ENCODE measurements around the gene GALNT2.

Gene GALNT2

DNA sequence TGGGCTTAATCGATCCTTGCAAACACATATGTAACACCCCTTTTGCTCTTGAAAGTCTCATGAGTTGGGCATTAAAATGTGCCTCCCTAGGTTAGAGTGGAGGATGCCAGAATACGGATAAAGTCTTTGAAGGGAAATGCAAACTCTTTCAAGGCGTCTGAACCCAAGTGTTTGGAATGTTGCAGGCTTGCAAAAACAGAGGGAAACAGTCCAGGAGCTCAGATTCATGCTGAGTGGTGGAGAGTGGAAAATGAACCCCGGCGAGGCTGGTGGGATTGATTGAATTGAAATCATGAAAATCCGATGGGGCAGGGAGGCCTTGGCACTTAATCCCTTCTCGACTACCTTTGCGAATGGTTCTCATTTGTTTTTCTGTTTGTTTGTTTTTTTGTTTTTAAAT is 183.6 kb downstream of the GALNT2 start:
- no peak for TF ChIP-seq ZFP30 (CRISPR knock-in tag; IDR thresholded peaks at IDR 0.05)
- no peak for TF ChIP-seq CSDC2 (CRISPR knock-in tag; IDR thresholded peaks at IDR 0.05)
- no peak for TF ChIP-seq SNAI2 (CRISPR knock-in tag; IDR thresholded peaks at IDR 0.05)
- TF ChIP-seq, protein P1, sequence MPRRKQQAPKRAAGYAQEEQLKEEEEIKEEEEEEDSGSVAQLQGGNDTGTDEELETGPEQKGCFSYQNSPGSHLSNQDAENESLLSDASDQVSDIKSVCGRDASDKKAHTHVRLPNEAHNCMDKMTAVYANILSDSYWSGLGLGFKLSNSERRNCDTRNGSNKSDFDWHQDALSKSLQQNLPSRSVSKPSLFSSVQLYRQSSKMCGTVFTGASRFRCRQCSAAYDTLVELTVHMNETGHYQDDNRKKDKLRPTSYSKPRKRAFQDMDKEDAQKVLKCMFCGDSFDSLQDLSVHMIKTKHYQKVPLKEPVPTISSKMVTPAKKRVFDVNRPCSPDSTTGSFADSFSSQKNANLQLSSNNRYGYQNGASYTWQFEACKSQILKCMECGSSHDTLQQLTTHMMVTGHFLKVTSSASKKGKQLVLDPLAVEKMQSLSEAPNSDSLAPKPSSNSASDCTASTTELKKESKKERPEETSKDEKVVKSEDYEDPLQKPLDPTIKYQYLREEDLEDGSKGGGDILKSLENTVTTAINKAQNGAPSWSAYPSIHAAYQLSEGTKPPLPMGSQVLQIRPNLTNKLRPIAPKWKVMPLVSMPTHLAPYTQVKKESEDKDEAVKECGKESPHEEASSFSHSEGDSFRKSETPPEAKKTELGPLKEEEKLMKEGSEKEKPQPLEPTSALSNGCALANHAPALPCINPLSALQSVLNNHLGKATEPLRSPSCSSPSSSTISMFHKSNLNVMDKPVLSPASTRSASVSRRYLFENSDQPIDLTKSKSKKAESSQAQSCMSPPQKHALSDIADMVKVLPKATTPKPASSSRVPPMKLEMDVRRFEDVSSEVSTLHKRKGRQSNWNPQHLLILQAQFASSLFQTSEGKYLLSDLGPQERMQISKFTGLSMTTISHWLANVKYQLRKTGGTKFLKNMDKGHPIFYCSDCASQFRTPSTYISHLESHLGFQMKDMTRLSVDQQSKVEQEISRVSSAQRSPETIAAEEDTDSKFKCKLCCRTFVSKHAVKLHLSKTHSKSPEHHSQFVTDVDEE (CRISPR knock-in tag; IDR thresholded peaks at IDR 0.05), result no peak
- no peak for TF ChIP-seq ZC3H10 (CRISPR knock-in tag; IDR thresholded peaks at IDR 0.05)
- TF ChIP-seq ZNF8 (CRISPR knock-in tag; IDR thresholded peaks at IDR 0.05), result no peak
- TF ChIP-seq ZNF70 (CRISPR knock-in tag; IDR thresholded peaks at IDR 0.05), result no peak
- ATAC-seq, result no peak

GRCh38 chr1:230251644-230252191 is 184.7 kb downstream of the GALNT2 start:
- ATAC-seq, result no peak

DNA sequence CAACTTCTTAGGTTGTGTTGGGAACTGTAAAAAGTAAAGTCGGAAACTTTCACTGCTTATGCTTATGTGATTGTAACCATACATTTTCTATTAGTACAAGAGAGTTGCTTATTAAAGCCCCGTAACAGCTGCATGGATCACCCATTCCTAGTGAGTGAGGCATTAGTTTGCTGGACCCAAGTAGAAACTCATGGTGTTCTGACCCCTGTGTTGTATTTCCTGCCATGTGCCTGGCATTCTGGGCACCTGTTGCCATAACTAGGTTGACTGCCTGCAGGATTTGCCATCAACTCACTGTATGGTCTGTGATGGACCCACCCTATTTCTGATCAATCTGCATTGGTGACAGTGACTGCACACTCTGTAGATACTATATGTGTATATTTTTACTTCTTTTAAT is 186.1 kb downstream of the GALNT2 start:
- ATAC-seq, result no peak
- TF ChIP-seq TCF4 (CRISPR knock-in tag; IDR thresholded peaks at IDR 0.05; ENCODE audit: borderline replicate concordance) (no peak), OSR1 (CRISPR knock-in tag; IDR thresholded peaks at IDR 0.05) (no peak), PPARA (CRISPR knock-in tag; IDR thresholded peaks at IDR 0.05; ENCODE audit: borderline replicate concordance) (no peak), GLIS3 (CRISPR knock-in tag; IDR thresholded peaks at IDR 0.05) (no peak), ESRRG (CRISPR knock-in tag; IDR thresholded peaks at IDR 0.05) (no peak), ZC3H10 (CRISPR knock-in tag; IDR thresholded peaks at IDR 0.05) (no peak), CREB5 (CRISPR knock-in tag; IDR thresholded peaks at IDR 0.05; ENCODE audit: low read depth) (no peak), ZFP30 (CRISPR knock-in tag; IDR thresholded peaks at IDR 0.05) (no peak), CSDC2 (CRISPR knock-in tag; IDR thresholded peaks at IDR 0.05) (no peak), SNAI2 (CRISPR knock-in tag; IDR thresholded peaks at IDR 0.05) (no peak), BACH2 (CRISPR knock-in tag; IDR thresholded peaks at IDR 0.05; ENCODE audit: borderline replicate concordance) (no peak)

More at GRCh38 chr1:230251644-230252191, 184.7 kb downstream of the GALNT2 start:
- no peak for TF ChIP-seq CSRNP3 (CRISPR knock-in tag; IDR thresholded peaks at IDR 0.05)
- TF ChIP-seq ISL1 (CRISPR knock-in tag; IDR thresholded peaks at IDR 0.05), result no peak
- TF ChIP-seq ZFP3 (CRISPR knock-in tag; IDR thresholded peaks at IDR 0.05), result no peak
- TF ChIP-seq TCF4 (CRISPR knock-in tag; IDR thresholded peaks at IDR 0.05; ENCODE audit: borderline replicate concordance), result no peak
- no peak for TF ChIP-seq ARNTL (CRISPR knock-in tag; IDR thresholded peaks at IDR 0.05; ENCODE audit: borderline replicate concordance, low read depth)
- no peak for TF ChIP-seq ZNF70 (CRISPR knock-in tag; IDR thresholded peaks at IDR 0.05)
- no peak for TF ChIP-seq ZC3H10 (CRISPR knock-in tag; IDR thresholded peaks at IDR 0.05)
- TF ChIP-seq ESRRG (CRISPR knock-in tag; IDR thresholded peaks at IDR 0.05), result no peak
- no peak for TF ChIP-seq ZFP30 (CRISPR knock-in tag; IDR thresholded peaks at IDR 0.05)
- TF ChIP-seq, protein P2, sequence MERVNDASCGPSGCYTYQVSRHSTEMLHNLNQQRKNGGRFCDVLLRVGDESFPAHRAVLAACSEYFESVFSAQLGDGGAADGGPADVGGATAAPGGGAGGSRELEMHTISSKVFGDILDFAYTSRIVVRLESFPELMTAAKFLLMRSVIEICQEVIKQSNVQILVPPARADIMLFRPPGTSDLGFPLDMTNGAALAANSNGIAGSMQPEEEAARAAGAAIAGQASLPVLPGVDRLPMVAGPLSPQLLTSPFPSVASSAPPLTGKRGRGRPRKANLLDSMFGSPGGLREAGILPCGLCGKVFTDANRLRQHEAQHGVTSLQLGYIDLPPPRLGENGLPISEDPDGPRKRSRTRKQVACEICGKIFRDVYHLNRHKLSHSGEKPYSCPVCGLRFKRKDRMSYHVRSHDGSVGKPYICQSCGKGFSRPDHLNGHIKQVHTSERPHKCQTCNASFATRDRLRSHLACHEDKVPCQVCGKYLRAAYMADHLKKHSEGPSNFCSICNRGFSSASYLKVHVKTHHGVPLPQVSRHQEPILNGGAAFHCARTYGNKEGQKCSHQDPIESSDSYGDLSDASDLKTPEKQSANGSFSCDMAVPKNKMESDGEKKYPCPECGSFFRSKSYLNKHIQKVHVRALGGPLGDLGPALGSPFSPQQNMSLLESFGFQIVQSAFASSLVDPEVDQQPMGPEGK (CRISPR knock-in tag; IDR thresholded peaks at IDR 0.05; ENCODE audit: borderline replicate concordance), result no peak
- TF ChIP-seq RARB (CRISPR knock-in tag; IDR thresholded peaks at IDR 0.05), result no peak
- no peak for TF ChIP-seq SNAI2 (CRISPR knock-in tag; IDR thresholded peaks at IDR 0.05)
- TF ChIP-seq ZNF565 (CRISPR knock-in tag; conservative IDR thresholded peaks at IDR 0.05; ENCODE audit: low read depth), result no peak
- TF ChIP-seq BACH2 (CRISPR knock-in tag; IDR thresholded peaks at IDR 0.05; ENCODE audit: borderline replicate concordance), result no peak
- no peak for TF ChIP-seq TOX (CRISPR knock-in tag; IDR thresholded peaks at IDR 0.05; ENCODE audit: borderline replicate concordance)
- no peak for TF ChIP-seq CREB5 (CRISPR knock-in tag; IDR thresholded peaks at IDR 0.05; ENCODE audit: low read depth)
